ENCODE measurements around the gene TMEM33.
A peak's percentile ranks its signal among the peaks of the same experiment; 100 is the strongest.

The TMEM33 gene

DNA sequence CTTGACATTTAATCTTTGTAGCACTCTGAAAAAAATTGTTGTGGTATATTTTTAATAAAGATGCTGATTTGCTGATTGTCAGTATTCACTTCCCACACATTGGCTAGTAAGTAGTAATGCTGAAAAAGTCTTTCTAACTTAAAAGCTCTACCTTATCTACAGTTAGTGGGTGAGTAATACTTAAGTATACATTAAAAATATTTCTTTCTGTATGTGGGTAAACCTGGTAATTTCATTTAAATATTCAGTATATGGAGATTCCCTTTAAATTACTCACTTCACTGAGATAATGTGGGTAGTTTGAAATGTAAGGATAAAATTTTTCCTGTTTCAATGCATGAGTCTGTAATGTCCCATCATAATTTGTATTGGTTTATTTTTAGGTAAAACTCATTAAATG lies 5.6 kb downstream of the TMEM33 start:
- DNase-seq: no peak

DNA sequence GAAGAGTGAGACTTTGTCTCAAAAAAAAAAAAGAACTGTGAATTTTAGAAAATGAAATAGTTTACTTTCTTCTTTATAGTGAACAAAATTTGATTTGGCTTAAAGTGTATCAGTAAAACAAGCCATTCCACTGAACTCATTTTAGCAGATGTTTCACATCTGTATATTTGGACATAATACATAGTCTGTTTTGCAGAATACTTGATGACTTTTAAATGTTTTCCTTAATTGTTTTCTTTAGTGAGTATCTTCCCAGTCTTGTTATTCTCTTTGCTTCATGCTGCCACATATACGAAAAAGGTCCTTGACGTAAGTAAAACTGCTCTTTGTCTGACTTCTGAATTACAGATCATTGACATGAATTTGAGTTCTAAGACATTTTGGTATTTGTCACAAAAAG lies 8.3 kb downstream of the TMEM33 start:
- no peak for DNase-seq

DNA sequence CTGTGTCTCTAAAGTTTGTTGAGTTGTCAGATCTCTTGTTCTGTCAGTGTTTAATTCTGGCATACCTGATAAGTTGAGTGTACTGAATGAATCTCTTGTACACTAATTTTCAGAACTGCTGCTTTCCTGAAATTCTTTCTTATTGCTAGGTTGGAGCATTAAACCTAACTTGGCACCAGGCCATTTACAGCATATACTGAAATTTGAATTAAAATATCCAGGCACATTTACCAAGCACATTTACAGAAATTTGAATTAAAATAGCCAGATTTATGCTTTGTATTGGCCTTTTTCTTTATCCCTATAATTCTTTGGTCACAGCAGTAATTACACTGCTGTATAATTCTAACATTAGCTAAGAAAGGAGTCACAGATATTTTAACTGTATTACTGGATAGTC lies 8.9 kb downstream of the TMEM33 start:
- no peak for DNase-seq

DNA sequence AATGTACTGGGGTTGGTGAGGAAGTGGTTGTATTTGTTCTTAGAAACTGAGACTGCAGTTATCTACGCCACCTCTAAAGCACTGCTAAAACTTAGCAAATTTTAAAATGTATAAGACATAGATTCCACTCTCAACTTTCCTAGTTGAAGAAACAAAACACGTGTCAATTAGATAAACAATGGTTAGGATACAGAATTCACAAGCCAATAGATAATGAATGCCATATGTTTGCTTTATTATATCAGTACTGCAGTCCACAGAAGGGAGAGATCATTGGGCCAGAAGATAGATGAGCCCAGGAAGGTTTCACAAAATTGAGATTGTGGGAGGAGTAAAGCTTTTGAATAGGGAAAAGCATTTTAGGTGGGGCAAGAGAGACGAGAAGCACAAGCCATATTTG lies 14.3 kb downstream of the TMEM33 start:
- DNase-seq: no peak

DNA sequence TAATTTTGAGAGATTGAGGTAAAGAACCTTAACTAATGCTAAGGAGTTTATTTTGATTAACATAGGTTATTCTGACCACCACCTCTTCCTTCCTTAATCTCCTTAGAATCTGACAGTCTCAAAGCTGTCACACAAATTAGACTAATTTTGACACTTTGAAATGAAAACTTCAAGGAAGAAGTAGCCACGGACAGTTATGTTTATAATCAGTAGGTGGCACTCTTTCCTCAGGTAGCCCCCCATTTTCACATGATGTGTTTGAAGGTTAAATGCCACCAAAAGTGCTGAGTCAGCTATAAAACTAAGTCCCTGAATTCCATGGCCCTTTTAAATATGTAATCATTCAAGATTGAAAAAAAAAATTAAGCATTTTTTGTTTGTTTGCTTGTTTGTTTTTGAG lies 22.4 kb downstream of the TMEM33 start:
- DNase-seq: no peak

DNA sequence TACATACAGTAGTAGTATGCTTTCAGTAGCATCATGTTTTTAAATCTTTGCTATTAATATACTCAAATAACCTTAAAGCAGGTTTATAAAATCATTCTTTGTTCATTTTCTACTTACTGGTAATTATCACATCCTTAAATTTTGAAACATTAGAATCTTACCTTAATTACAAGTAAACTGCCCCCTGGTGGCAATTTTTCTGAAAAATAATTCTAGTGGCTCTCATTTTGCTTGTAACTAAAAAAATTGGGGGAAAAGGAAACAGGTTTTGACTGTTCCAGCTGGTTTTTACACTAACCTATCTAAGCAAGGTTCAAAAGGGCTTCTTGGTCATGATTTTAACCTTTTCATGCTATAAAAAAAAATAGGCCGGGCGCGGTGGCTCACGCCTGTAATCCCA lies 27.9 kb downstream of the TMEM33 start:
- no peak for DNase-seq

DNA sequence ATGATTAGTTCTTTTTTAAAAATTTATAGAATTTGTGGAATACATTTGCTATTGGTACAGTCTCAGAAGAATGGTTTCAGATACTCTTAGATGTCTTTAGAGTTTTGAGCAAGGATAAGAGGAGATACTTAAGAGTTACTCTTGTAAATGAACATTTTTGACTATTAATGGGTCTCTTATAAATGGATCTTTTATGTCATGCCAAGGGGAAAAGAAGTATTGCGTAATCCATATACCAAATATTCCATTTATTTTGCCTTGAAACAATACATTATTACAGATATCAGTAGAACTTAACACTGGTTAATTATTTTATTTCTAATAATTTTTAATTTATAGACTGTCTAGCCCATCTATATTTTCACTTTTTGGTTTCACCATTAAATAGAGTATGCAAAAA lies 29.2 kb downstream of the TMEM33 start:
- no peak for DNase-seq

DNA sequence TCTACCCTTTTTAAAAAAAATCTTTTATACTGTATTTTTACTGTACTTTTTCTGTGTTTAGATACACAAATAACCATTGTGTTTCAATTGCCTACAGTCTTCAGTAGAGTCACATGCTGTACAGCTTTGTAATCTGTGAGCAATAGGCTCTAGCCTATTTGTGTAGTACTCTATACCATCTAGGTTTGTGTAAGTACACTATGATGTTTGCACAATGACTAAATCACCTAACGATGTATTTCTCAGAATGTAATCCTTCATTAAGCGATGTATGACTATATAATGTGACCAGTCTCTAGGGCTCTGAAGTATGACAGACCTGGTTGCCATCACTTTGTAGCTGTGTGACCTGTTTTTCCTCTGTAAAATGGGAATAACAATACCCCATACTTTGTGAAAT lies 32.2 kb downstream of the TMEM33 start:
- DNase-seq: no peak

DNA sequence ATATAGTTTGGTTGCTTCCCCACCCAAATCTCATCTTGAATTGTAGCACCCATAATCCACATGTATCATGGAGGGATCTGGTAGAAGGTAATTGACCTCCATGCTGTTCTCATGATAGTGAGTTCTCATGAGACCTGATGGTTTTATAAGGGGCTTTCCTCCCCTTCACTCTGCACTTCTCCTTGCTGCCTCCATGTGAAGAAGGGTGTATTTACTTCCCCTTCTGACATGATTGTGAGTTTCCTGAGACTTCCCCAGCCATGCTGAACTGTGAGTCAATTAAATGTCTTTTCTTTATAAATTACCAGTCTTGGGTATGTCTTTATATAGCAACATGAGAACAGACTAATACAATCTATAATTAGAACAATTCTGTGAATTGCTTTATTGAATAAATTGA lies 34.4 kb downstream of the TMEM33 start:
- DNase-seq: no peak

DNA sequence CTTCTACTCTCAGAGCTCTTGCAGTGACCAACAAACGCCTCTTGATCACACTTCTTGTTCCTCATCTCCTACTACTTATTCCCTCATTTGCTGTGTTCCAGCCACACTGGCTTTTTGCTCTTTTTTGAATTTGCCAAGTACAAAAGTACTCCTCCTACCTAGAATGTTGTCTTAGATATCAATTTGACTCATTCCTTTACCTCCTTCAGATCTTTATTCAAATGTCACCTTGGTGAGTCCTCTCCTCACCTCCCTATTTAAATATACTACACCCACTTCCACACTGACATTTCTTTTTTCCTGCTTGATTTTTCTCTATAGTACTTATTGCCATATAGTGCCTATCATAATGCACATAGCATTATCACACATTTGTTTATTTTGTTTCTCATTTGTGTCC lies 40.1 kb downstream of the TMEM33 start:
- no peak for DNase-seq

DNA sequence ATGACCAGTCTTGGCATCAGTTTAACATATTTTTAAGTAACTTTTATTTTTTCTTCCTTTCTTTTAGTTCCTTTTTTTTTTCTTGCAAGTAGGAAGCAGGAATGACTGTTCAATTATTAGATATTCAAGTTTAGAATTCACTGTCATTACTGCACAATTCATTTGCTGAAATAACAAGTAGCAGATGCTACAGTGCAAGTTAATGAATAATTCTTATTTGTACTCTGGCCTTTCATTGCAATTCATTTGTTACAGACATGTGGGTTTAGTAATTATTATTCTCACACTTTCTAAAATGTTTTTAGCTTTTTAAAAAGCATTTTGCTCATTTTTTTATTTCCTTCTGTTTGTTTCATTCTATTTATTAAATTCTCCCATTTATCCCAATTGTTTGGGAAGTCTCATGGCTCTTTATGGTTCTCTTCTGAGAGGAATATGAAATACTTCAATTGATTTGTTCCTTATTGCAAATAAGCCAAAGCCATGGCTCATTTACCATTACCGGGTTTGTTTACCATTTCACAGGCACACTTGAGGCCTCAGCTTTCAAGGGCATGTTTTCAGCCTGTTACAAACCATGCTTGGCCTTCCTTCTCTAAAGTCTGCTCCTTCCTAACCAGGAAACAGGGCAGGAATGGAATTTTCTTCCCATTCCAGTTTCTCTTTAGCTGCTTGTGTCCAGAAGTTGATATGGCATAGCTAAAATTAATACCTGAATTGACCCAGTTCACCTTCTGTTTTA lies 41.7 kb downstream of the TMEM33 start:
- no peak for DNase-seq

DNA sequence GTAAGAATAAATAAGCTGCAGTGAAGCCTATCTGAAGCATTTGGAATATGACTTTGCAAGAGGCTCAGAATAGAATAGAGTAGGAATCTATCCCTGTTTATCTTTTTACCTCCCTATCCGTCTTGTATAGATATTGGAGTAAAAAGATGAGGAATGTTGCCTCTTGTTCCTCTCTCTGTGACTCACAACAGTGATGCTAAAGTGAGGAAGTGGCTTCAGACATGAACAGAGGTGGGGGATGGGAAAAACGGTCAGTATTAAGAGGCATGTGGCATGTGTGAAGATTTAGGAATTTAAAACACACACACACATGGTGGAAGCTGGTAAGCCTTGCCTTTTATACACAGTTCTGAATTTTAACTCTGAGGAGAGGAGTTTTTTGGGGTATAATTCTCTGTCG lies 42.5 kb downstream of the TMEM33 start:
- DNase-seq: no peak

DNA sequence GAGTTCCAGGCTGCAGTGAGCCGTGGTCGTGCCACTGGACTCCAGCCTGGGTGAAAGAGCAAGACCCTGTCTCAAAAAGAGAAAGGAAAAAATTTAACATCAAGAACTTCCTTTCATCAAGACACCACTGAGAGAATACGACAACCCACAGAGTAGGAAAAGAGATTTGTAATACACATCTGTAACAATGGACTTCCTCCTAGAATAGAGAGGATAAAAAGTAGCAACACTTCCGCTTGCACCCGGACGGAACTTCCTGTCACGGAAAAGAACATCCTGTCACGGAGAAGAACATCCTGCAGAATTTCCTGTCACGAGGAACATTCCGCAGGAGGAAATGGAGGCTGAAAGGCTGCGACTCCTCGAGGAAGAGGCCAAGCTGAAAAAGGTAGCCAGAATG lies 46.2 kb downstream of the TMEM33 start, which contains the start of gene DCAF4L1:
Gene DCAF4L1 (plus strand): TSS at position 301 of the 400 bp plus-strand sequence. CDS start 37 bp downstream, at position 338.
- DNase-seq: no peak

DNA sequence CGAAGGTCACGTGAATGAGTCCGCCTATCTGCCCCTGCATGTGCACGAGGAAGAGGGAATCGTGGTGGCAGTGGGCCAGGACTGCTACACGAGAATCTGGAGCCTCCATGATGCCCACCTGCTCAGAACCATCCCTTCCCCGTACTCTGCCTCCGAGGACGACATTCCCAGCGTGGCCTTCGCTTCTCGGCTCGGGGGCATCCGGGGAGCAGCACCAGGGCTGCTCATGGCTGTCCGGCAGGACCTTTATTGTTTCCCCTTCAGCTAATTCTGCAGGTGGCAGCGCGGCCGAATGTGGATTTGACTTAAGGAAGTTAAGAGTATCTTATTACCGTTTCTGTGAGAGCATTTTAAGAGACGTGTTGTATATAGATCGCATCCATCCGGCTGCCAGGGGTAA lies 47.5 kb downstream of the TMEM33 start:
- DNase-seq: no peak

DNA sequence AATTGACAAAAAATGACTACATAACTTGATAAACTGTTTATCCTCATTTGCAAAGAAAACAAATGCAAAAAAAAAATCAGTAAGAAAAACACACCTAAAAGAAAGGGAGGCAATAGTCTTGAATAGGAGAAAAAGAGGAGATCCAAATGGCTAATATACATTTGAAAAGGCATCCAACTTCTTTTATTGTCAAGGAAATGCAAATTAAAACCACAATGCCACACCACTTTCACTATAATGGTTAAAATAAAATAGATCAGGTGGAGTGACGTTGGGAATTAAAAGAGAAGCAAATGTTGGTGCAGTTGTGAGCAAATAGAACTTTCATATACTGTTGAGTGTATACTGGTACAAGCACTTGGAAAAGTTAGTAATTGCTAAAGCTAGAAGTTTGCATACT lies 49.9 kb downstream of the TMEM33 start:
- no peak for DNase-seq

DNA sequence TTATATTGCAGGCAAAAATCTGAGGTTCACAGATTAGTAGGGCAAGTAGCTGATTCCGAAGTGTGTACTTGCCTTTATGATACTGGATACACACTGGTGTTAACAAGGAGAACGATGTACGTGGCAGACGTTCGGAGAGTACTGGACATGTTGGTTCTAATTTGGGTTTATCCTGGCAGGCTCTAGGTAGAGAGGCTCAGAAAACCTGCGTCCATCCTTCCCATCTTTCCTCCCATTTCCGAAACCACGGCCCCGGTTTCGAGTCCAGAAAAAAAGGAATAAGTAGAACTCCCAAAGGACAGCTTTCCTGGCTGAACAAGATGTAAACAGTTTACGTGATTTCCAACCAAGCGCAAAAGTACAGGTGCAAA lies 54.8 kb downstream of the TMEM33 start:
- no peak for DNase-seq

DNA sequence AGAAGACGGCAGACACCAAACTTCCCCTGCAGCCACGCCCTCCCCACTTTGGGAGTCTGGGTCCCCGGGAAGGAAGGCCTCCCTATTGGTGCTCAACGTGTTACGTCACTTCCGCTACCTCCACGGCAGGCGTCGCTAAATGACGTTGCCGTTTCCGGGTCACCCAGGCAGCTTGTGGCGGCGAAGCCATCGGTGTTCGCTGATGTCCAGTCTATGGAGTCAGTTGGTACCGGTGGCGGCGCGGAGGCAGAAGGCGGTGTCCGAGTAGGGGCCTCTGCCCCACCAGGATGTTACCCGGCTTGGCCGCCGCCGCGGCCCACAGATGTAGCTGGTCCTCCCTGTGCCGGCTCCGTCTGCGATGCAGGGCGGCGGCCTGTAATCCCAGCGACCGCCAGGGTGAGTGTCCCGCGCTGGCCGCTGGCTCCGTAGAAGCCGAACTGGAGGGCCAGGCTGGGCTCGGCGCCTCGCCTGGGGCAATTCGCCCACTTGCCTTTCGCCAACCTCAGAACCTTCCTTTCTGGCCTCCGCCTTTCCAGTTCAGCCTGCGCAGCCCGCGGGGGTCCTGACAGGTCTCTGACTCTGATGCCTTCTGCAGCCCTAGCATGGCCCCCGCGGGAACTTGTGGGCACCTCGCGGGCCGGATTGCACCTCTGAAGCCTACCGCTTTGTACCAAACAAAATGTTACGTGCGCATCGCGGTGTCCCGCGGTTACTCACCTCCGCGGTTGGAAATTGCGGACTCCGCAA lies 55.3 kb downstream of the TMEM33 start, which contains the start of gene SLC30A9:
Gene SLC30A9 (plus strand): TSS at position 166 of the 747 bp plus-strand sequence. CDS start 122 bp downstream, at position 288.
- DNase-seq: peak; percentile 94

DNA sequence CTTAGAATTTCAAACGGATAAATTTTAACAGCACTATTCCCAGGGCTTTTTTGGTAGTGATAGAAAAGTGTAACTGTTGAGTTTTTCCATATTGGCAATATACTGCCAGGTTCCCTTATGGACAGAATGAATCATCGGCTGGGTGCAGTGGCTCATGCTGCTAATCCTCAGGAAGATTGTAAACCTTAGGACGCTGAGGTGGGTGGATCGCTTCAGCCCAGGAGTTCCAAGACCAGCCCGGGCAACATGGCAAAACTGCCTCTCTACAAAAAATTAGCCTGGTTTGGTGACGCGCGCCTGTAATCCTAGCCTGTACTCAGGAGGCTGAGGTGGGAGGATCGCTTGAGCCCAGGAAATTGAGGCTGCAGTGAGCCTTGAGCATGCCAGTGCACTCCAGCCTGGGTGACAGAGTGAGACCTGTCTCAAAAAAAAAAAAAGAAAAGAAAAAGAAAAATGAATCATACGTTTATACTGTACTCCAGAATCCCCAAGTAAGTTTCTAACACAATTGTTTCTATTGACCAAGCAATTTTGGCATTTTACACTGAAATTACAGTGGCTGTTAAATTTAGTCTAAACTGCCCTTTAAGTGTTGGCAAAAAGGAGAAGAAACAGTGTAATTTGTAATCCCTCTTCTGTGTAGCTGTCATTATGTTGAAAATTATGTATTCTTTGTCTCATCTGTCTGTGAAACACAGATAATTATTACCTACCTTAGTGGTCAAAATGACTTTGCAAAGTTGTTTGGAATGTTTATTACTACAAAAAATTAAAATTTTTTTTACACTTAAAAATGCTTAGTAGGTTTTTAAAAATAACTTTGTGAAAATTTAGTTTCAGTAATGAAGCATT lies 56.9 kb downstream of the TMEM33 start:
- DNase-seq: no peak

DNA sequence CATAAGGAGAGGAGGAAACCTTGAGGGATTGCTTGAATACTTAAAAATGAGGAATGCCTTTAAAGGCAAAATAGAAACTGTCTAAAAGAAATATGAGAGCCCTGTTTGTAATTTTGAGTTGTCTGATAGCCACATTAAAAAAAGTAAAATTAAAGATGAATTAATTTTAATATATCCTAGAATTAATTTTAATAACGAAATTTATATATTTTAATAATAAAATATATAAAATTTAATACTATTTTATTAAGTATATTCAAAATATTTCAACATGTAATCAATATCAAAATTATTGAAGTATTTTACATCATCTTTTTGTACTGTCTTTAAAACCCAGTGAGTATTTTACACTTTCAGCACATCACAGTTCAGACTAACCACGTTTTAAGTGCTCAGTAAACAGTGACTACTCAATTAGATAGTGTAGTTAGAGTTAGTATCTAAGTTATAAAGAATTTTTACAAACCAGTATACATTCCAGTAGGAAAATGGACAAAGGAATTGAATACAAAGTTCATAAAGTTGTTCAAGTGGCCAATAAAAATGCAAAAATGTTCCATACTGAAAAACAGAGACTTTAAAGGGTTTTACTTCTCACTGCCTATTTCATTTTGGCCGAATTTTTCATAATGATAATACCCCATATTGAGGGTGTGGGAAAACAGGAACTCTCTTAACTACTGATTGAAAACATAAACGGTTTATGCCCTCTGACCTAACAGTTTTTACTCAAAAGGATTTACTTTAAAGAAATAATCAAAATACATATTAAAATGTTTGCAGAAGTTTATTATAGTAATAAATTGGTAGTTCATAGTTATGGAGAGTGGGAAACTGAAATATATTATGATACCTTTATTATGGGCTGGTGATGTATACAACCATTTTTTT lies 58.0 kb downstream of the TMEM33 start:
- DNase-seq: no peak

DNA sequence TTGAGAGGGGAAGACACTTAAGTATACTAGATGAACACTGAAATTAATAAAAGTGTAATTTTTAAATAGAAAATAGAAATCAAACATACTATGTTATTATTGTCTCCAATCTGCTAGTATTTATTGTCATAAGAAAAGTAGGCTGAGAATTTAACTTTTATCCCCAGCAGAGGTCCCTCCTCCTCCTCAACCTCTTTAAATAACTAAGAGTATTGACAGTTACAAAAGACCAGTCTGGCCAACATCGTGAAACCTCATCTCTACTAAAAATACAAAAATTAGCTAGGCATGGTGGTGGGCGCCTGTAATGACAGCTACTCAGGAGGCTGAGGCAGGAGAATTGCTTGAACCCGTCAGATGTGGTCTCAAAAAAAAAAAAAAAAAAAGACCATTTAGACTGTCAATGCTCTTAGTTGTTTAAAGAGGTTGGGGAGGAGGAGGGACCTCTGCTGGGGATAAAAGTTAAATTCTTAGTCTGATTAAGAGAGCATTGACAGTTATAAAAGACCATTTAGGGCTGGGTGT lies 59.3 kb downstream of the TMEM33 start:
- no peak for DNase-seq

DNA sequence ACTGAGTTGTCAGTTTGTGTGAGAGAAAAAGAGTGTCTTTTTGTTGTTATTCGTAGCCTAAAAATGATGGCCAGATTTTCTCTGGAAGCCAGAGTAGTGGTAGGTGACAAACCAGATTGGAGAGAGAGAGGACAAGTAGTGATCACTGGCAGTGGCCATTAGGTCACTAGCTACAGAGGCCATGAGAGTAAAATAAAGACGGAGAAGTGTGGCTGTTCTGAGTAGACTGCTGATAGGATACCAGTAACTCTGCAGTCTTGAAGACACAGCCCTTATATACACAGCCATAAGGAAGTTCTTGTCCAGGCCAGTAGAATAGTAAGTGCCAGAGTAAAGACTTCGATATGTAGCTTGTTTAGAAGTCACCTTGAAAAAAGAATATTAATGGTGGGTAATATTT lies 62.8 kb downstream of the TMEM33 start:
- DNase-seq: no peak

DNA sequence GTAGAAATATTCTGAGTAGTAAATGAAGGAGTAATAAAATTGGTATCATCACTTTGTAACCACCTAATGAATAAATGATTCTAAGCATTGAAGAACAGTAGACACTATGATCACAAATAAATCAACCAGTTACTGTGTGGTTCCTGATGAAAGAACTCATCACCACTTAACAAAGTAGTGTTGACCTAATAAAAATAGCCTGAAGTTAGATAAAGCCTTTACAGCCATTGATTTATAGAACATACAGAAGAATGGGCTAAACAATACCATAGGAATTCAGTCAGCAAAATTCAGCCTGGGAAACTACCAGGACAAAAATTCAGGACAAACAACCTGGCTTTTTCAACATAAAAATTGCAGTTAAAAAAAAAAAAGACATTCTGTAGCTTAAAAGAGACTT lies 64.1 kb downstream of the TMEM33 start:
- no peak for DNase-seq
